GM18858 (cell line): ENCODE data around the gene NDST3.

Source experiments
- ATAC-seq: cut with Tn5 transposase; IDR thresholded peaks from one replicate; pipeline ENCODE4 v1.9.1; 2021; ENCODE audit not compliant: unreplicated experiment

NDST3 gene

DNA sequence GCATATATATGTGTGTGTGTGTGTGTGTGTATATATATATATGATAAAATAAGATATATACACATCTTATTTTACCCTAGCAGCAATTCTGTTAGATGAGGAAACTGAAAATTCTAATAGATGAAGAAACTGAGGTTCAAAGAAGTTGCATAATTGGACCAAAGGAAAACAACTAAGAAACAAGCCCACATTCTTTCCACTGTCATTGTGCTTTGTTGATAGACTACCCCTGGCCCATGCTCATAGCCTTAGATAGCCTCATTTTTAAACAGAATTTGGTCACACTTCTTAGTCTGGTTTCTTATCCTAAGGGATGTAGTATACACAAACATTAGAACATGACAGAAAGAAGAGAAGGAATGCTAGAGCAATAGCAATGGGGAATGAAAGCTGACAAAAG is 138.8 kb downstream of the NDST3 start:
- ATAC-seq = no peak

- no peak for ATAC-seq
Measured at GRCh38 chr4:118173956-118174725, 139.9 kb downstream of the NDST3 start.

DNA sequence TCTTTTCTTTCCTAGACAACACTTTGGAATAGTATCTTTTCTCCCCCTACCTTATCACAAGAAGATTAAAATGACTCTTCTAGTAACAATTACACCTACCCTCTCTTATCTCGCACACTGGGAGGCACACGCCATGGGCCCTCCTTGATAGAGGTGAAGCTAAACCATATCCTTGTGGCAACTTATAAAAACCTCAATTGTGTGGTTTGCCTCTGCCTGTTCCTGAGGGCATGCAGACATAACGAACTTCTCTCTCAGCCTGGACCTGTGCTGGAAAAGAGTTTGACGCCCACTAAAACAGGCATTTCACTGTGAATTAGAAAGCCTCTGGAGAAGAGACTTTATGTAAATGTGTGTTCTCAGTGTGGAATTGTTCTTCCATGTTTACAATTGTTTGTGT is 141.2 kb downstream of the NDST3 start:
- ATAC-seq = no peak

- no peak for ATAC-seq
Measured at GRCh38 chr4:118177126-118177525, 142.8 kb downstream of the NDST3 start.

DNA sequence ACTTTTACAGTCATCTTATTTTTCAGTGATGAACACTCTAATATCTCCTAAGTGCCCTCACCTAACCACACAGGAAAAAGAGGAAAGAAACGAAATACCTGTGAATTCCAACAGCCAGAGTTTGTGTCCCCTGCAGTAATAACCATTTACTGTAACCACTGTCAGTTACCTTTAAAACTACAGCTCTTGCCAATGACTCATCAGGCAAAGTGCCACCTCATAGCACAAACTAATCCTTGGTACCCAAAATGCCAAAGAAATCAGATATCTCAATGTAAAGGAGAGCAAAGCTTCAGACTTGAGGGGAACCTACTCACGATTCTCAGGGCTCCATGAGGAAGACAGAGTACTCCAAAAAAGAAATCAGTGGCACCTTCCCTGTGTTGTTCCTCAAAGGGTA is 146.5 kb downstream of the NDST3 start:
- ATAC-seq = no peak

DNA sequence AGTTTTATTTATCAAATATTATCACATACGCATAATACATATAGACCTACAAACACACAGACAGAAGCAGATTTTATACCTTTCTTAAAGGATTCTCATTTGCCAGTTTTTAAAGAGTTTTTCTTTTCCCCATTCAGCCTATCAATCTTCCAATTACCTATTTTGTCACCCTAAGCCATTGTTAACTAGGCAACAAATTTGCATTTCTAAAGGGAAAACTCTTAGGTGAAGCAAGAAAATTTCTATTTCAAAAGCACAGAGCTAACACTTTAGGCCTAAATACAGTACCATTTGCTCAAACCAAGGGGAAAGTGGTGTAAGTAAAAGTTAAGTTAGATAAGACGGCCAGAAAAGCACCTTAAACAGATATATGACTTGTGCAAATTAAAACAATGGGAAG is 156.6 kb downstream of the NDST3 start:
- ATAC-seq = no peak

DNA sequence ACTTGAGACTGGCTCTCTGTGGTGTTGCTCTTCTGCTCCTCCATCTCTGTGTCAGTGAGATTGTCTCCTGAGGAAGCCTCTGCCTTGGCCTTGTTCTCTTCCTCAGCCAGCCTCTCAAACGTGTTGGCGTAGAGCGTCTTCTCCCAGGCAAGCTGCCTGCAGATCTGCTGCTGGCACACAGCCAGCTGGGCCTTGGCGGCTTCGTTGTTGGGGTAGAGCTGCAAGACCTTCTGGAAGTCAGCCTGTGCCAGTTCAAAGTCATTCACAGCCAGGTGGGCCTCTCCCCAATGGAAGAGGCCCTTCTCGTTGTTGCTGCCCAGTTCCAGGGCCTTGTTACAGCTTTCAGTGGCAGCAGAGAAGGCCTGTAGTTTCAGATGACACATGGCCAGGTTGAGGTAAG is 159.1 kb downstream of the NDST3 start:
- no peak for ATAC-seq

DNA sequence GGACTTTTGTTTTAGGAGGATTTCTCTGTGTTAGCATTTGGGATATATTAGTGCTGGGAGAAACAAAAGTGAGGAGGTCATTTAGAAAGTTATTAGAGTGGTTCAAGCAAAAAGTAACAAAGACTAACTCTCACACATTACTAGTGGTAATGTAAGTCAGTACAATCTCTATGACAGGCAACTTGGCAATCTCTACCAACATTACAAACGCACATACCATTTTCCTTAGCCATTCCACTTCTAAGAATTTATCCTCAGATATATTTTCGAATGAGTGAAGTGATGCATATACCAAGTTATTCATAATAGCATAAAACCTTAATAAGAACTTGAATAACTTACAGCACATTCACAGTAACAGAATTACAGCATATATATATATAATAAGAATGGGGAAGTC is 172.3 kb downstream of the NDST3 start:
- no peak for ATAC-seq

DNA sequence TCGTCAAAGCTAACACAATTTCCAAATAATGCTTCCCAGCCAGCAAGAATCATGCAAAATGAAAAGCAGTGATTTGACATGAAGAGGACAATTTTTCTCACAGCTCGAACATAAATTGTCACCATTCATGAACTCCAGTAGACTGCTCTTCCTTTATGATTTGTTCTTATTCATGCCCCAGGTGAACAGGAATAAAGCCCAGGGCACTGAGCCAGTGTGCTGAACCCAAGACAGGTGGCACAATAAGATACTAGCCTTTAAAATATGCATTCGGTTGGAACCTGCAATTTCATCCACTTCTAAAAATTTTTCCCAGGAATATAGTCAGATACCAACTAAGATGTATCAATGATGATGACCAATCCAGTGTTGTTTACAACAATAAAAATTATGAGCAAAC is 178.8 kb downstream of the NDST3 start:
- ATAC-seq = no peak

GRCh38 chr4:118215826-118216225 is 181.5 kb downstream of the NDST3 start:
- no peak for ATAC-seq

DNA sequence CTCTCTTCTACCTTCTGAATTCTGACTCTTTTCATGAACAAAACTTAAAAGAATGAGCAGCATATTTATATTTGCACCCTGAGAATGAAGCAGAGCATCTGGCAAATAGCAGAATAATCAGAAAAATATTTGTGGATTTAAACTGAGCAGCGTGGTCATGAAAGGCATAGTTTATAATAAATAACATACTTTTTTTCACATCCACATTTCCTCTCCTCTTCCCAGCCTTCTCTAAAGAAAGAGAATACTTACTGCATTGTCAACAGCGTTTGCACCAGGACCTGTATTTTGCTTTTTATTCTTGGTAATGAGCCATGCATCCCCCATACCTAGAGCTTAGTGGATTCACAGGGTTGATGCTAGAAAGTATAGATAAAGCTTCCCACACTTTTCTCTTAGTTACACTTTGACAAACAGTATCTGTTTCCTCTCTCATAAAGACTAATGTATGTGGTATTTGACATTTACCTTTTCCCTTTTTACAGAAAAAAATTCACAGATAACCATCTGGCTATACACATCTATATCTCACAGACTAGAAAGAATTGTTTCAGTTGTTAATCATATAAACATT is 187.0 kb downstream of the NDST3 start:
- no peak for ATAC-seq

DNA sequence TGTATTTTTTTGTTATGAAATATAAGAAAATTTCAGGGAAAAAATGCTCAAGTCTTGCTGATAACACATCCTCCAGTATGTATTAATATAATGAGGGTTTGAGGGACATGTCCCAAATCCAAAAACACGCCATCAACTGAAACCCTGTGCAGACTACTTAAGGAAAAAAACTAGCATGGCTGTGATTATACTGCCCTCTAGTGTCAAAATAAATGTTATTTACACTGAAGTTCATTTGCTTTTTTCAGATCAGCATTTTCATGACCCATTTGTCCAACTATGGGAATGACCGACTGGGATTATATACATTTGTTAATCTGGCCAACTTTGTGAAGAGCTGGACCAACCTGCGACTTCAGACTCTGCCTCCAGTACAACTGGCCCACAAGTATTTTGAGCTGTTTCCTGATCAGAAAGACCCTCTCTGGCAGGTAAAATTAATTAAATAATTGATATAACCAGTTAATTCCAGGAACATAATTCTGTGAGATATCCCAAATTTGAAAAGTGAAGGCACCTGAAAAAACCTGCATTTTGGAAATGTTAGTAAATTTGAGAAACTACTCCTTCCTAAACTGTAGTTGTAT is 190.1 kb downstream of the NDST3 start:
- ATAC-seq = peak; percentile 76

- no peak for ATAC-seq
Measured at GRCh38 chr4:118225511-118225910, 191.2 kb downstream of the NDST3 start.

DNA sequence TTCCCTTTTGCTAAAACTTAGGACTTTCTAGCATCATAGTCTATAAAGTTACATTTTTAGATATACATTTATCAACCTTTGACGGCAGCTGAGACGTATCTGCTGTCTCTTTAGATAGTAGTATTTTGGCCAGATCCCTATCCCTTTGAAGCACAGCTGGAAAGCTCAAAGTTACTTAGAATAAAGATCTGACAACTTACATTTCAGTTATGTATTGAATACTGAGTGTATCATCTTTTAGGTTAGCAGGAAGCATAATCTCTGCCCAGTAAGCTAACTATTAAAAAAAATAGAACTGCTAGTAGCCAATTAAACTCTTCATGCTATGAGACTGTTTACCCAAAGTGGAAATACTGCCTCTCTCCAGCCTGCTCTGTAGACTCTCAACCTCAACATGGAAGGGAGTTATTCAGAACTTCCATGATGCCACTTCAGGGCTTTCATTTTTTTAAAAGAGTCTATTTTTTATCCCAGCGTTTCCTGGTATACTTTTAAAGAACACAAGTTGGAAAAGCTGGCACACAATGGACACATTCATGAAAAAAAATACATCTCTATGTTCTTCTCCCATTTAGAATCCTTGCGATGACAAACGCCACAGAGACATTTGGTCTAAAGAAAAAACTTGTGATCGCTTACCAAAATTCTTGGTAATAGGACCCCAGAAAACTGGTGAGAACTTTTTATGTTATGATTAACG is 192.2 kb downstream of the NDST3 start:
- no peak for ATAC-seq

- ATAC-seq = no peak
Measured at GRCh38 chr4:118235566-118236120, 201.4 kb downstream of the NDST3 start.

GRCh38 chr4:118237531-118237930 is 203.2 kb downstream of the NDST3 start:
- ATAC-seq = no peak

- ATAC-seq = no peak
Measured at GRCh38 chr4:118249890-118250289, 215.6 kb downstream of the NDST3 start.

- ATAC-seq = no peak
Measured at GRCh38 chr4:118254368-118254767, 220.1 kb downstream of the NDST3 start.

DNA sequence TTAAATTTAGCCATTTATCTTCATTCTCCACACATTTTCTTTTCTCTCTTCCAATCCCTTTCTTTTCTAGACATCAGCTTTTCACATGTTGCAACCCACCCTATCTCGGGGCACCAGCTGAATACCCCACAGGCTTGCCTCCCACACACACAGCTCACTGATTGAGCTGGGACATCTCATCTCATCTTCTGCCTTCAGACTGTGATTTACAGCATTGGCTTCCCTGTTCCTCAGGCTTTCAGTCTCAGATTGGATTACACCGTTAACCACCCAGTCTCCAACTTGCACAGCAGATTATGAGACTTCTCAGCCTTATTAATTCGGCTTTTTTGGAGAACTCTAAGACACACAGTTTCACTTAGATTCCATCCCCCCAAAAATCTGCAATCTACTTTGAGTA is 224.8 kb downstream of the NDST3 start:
- ATAC-seq = no peak

DNA sequence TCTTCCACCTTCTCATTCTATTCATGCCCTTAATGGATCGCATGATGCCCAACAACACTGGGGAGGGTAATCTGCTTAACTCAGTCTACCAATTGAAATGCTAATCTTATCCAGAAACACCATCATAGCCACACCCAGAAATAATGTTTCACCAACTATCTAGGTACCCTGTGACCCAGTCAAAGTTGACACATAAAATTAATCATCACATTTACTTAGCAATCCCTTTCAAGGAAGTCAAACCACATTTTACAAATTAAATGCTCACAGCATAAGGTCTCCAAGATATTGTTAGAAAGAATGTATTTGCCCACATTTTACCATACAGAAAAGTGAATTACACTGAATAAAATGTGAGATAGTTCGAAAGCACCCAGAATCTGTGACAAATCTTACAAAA is 226.0 kb downstream of the NDST3 start:
- ATAC-seq = no peak

DNA sequence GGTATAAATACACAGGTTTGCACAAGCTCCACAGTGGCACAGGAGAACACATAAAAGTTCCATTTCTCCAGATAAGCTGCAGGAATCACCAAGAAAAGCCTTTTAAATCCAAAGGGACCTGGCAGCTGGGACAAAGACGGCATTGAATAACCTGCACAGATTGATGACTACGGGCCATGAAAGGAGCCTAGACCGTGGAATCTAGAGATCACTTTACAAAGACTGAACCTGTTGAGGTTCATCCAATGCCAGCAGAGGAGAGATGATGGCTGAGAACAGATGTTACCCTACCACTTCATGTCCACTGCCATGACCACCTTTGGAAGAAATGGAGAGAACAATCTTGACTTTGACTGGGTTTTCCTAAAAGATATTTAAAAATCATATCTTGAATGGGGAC is 229.8 kb downstream of the NDST3 start:
- ATAC-seq = no peak
